AG09309 (cell line): Measurements from ENCODE around the gene MBNL1.
A peak's percentile ranks its signal among the peaks of the same experiment; 100 is the strongest.

ENCODE experiments used
- DNase-seq: peaks from one replicate; pipeline ENCODE4 v3.0.0-alpha.2; 2010; ENCODE audit warnings: low read depth
- H3K4me3 ChIP-seq: 2 replicates; pipeline ENCODE4 v1.5.1; 2011; ENCODE audit warnings: mild to moderate bottlenecking, low read depth, low read length, moderate library complexity; ENCODE audit not compliant: control insufficient read depth
- TF ChIP-seq, protein P1 (sequence below): IDR thresholded peaks from 2 replicates; pipeline ENCODE4 v1.5.1; 2011; ENCODE audit warnings: mild to moderate bottlenecking, low read depth, low read length, inconsistent platforms; ENCODE audit not compliant: insufficient read depth, control insufficient read depth; ENCODE audit errors: missing control alignments

The MBNL1 gene

DNA sequence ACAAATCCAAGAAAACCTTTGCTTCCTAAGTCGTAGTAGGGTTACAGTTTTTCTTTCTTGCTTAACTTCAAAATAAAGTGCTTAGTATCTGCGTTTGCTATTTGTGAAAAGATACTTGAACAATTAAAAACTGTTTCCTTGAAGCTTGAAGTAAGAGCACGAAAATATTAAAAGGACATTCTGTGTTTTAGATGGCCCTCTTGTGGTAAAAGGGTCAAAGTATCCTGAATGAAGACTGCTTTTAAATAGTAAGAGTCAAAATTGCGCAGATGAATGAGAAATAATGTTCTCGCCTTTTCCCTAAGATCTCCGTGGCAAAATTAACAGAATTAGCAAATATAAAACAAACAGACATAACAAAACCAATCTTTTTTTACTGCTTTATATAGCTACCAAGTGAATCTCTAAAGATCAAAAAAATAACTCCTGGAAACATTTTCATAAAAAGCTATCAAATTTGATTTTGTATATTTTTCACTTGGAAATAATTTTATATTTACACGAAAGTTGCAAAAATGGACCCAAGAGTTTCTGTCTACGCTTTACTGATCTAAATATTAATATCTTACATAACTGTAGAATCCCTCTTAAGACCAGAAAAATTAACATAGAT lies 175.4 kb downstream of the MBNL1 start:
- H3K4me3 ChIP-seq, result no peak overlapping the region
- TF ChIP-seq, protein P1, sequence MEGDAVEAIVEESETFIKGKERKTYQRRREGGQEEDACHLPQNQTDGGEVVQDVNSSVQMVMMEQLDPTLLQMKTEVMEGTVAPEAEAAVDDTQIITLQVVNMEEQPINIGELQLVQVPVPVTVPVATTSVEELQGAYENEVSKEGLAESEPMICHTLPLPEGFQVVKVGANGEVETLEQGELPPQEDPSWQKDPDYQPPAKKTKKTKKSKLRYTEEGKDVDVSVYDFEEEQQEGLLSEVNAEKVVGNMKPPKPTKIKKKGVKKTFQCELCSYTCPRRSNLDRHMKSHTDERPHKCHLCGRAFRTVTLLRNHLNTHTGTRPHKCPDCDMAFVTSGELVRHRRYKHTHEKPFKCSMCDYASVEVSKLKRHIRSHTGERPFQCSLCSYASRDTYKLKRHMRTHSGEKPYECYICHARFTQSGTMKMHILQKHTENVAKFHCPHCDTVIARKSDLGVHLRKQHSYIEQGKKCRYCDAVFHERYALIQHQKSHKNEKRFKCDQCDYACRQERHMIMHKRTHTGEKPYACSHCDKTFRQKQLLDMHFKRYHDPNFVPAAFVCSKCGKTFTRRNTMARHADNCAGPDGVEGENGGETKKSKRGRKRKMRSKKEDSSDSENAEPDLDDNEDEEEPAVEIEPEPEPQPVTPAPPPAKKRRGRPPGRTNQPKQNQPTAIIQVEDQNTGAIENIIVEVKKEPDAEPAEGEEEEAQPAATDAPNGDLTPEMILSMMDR, result peak; percentile 31
- peak; percentile 41 for DNase-seq

DNA sequence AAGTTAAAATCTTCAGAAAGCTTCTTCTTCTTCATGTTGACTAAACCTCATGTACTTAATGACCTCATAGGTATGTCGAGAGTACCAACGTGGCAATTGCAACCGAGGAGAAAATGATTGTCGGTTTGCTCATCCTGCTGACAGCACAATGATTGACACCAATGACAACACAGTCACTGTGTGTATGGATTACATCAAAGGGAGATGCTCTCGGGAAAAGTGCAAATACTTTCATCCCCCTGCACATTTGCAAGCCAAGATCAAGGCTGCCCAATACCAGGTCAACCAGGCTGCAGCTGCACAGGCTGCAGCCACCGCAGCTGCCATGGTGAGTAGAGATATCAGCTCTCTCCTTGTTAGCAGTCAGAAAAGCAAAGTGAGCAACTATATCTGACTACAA lies 176.5 kb downstream of the MBNL1 start:
- DNase-seq, result no peak
- no peak overlapping the region for H3K4me3 ChIP-seq
- TF ChIP-seq, protein P1, result no peak

DNA sequence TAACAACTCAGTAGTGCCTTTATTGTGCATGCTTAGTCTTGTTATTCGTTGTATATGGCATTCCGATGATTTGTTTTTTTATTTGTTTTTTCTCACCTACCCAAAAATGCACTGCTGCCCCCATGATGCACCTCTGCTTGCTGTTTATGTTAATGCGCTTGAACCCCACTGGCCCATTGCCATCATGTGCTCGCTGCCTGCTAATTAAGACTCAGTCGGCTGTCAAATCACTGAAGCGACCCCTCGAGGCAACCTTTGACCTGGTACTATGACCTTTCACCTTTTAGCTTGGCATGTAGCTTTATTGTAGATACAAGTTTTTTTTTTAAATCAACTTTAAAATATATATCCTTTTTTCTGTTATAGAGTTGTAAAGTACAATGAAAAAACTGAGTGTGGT lies 177.8 kb downstream of the MBNL1 start:
- TF ChIP-seq, protein P1, result no peak
- DNase-seq, result no peak
- no peak overlapping the region for H3K4me3 ChIP-seq

DNA sequence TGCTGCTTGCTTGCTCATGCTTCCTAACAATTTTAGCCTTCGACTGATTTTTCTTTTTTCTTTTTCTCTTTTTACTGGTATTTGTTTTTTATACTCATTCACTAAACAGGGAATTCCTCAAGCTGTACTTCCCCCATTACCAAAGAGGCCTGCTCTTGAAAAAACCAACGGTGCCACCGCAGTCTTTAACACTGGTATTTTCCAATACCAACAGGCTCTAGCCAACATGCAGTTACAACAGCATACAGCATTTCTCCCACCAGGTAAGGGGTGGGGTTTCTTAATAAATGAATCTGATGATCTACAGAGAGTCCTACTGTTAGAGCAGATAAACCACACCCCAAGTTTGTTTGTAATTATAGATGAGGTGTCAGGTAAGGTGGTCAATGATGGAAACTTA lies 178.8 kb downstream of the MBNL1 start:
- DNase-seq, result no peak
- no peak overlapping the region for H3K4me3 ChIP-seq
- TF ChIP-seq, protein P1, result no peak

DNA sequence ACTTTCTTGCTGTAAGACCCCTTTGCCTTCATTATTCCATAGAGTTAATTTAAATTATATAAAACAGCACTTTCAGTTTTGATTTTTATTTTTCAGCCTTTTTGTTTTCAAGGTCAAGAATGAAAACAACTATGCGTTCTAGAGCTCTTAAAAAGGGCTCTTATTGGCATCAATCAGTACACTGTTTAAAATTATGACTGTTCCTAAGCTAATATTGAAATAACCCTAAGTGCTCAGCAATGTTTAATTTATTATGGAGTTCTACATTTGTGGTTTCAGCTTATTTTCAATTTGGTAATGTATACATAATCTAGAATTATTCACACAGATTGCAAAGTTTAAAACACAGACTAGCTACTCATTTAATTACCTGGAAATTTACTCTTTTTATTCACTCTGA lies 179.4 kb downstream of the MBNL1 start:
- H3K4me3 ChIP-seq, result no peak overlapping the region
- TF ChIP-seq, protein P1, result no peak

DNA sequence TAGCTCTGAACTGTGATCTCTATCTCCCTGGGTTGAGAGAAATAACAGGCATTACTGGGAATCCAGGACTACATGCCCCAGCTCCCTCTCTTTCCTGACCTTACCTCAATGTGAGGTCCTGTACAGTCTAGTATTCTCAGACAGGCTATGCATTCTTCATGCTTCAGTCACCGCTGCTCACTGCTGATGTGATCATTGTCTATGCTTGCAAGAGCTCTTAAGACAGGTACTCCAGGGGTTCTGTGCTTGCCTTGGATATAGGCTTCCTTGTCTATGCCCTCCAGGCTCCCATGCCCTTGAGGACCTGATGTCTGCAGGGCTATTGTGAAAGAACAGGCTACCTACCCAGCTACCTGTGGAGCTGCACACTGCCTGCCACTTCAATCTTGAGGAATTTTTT lies 183.6 kb downstream of the MBNL1 start:
- DNase-seq, result no peak
- TF ChIP-seq, protein P1, result no peak
- no peak overlapping the region for H3K4me3 ChIP-seq

More for the DNA sequence above, 179.4 kb downstream of the MBNL1 start:
- DNase-seq, result no peak

DNA sequence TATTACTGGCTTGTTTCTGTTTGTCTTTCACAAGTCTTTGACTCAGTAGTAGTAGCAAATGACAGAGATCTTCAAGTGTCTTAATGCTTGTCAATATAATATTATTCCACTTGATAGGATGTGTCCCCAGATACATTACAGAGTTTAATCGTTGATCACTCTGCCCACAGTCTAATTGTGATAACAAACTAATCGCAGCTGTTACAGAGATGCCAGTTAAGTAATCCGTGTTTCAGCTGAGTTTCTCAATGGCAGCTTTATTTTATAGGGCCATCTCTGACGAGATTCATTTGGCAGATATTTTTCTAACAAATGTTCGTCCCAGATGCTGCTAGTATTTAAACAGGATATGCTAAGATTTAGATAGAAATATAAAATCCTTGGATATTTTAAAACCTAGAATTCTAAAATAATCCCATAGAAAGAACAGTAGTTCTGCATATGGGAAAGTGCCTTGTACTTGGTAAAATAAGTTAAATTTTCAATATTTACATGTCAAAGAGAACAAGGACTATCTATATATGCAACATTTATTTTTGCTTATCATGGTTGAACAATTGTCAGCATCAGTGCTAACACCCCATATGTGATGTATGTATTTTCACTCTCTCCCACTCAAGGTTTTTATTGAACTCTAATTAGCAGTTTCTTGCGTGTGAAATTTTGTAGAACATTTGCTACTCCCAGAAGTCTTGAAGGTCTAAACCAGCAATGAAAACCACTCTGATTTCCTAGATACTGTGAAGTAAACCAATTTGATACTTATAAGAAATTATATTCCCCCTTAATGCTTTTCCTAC lies 185.5 kb downstream of the MBNL1 start:
- H3K4me3 ChIP-seq, result no peak overlapping the region
- DNase-seq, result no peak
- TF ChIP-seq, protein P1, result no peak
